ENCODE measurements around the gene MAP3K4.
"Not testable (repeated sequence)": the region's sequence is repeated elsewhere in the genome, so short reads cannot be mapped to it uniquely, and the experiment has no call there.

MAP3K4 gene

DNA sequence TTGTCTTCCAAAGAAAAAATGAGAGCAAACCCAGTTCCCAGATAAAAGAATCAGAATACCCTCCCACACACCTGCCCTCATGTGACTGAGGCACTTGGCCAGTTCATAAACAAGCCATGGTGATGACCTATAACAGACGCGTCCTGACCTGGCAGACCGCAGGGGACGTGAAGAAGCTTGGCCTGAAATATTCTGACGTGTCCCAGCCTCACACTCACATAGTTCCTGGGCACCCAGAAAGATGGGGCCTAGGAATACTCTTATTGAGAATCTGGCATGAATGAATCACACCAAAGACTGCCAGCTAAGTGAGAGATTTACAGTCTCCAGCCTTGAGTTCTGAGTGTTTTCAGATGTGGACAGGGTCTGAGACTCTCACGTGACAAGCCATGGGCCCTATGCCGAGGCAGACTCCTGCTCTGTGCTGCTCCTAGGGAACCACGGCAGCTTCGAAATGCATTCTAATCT, 17.2 kb upstream of the MAP3K4 start:
- no peaks in the 10 kb centered on the region for H3K4me1 ChIP-seq (ENCODE audit: control insufficient read depth, insufficient read depth, low read length)
- no peaks in the 10 kb centered on the region for H3K36me3 ChIP-seq (ENCODE audit: control insufficient read depth, insufficient read depth, low read length)
- no peaks in the 10 kb centered on the region for H3K9me3 ChIP-seq (ENCODE audit: control insufficient read depth, low read length)
- H3K9ac ChIP-seq (ENCODE audit: low read length), result no peak overlapping the region
- H3K27me3 ChIP-seq (ENCODE audit: control insufficient read depth, insufficient read depth, low read length), result no peaks in the 10 kb centered on the region
- no peak overlapping the region for H3K4me3 ChIP-seq (ENCODE audit: low read length)

DNA sequence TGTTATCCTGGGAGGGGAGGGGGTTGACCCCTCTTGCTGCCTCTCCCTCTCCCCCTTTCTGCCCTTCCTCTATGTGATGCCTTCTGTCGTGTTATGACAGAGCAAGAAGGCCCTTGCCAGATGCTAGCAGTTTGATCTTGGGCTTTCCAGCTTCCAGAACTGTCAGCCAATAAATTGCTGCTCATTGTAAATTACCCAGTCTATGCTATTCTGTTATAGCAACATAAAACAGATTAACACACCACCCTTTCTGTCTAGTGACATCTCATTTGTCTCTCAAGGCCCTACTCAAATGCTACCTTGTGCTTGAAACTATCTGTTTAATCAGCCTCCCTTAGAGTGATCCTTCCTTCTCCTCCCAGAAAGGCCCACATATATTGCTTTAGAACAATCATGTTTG, 16.4 kb upstream of the MAP3K4 start:
- Histone ChIP-seq H3K4me3 (ENCODE audit: low read length) (no peak overlapping the region), H3K9ac (ENCODE audit: low read length) (no peak overlapping the region), H3K36me3 (ENCODE audit: control insufficient read depth, insufficient read depth, low read length) (no peaks in the 10 kb centered on the region), H3K4me1 (ENCODE audit: control insufficient read depth, insufficient read depth, low read length) (no peaks in the 10 kb centered on the region), H3K27me3 (ENCODE audit: control insufficient read depth, insufficient read depth, low read length) (no peaks in the 10 kb centered on the region), H3K9me3 (ENCODE audit: control insufficient read depth, low read length) (no peaks in the 10 kb centered on the region)

DNA sequence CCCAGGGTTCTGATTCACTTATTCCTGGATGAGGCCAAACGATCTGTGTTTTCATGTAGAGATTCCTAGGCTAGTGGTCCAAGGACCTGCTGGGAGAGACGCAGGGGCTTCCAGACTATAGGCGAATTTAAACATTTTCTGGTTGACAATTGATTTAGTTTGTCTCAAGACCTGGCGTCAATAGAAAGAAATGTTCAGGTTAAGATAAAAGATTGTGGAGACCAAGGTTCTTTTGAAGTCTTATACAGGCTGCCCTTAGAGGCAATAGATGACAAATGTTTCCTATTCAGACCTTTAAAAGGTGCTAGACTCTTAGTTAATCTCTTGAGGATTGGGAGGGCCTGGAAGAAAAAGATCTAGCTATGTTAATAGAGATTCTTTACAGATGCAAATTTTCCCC, 15.6 kb upstream of the MAP3K4 start:
- not testable (repeated sequence) for H3K9me3 ChIP-seq (ENCODE audit: control insufficient read depth, low read length); H3K36me3 ChIP-seq (ENCODE audit: control insufficient read depth, insufficient read depth, low read length); H3K9ac ChIP-seq (ENCODE audit: low read length); H3K27me3 ChIP-seq (ENCODE audit: control insufficient read depth, insufficient read depth, low read length); H3K4me1 ChIP-seq (ENCODE audit: control insufficient read depth, insufficient read depth, low read length); H3K4me3 ChIP-seq (ENCODE audit: low read length)

DNA sequence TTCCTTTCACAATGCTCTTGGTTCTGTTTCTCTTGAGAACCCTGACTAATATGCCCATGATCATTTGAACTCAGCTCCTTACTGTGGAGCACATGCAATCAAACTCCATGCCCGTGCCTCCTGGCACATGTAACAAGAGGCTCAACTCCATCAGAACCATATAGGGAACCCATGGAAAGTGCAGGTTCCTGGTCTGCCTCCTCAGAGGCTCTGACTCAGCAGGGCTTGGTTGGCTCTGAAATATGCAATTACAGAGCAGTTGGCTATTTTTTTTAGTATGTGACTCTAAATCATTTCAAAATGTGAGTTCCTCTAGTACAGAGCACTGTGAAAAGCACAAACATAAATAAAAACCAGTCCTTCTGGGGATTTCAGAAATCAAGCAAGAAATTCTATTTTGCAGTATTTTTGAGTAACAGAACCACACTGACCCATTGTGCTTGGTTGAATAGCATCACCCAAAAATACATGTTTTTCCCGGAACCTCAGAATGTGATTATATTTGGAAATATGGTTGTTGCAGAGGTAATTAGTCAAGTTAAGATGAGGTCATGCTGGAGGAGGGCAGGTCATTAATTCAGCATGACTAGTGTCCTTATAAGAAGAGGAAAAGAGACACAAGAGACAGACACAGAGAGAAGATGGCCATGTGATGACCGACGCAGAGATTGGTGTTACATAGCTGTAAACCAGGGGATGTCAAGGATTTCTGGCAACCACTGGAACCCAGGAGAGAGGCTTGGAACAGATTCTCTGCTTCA, 13.2 kb upstream of the MAP3K4 start:
- Histone ChIP-seq H3K4me3 (ENCODE audit: low read length) (no peak overlapping the region), H3K4me1 (ENCODE audit: control insufficient read depth, insufficient read depth, low read length) (no peaks in the 10 kb centered on the region), H3K27me3 (ENCODE audit: control insufficient read depth, insufficient read depth, low read length) (no peaks in the 10 kb centered on the region), H3K9me3 (ENCODE audit: control insufficient read depth, low read length) (peaks cover under 1% of the 10 kb centered on the region), H3K36me3 (ENCODE audit: control insufficient read depth, insufficient read depth, low read length) (no peaks in the 10 kb centered on the region), H3K9ac (ENCODE audit: low read length) (no peak overlapping the region)

DNA sequence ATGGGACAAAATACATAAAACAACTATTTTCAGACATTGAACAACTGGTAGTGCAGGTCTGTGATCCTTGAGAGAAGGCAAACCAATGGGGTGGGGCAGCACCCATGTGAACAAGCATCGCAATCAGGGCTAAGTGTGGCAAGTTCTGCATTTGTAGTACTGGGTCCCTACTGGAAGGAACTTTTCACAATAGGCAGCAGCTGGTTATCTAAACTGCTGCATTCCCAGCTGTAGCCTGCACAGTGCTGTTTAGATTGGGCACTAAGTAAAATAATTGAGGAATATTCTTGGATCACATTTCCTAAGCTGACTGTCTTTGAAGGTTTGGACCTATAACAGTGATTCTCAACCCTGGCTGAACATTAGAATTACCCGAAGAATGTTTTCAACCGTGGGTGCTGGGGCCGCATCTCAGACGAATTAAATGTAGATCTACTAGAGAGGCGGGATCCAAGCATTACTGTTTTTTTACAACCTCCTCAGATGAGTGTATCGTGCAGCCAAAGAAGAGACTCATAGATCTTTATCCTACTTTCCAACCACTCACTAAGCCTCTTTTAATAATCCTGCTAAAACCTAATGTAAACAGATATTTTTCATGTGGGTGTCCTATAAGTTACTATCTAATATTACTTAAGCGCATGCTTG, 12.4 kb upstream of the MAP3K4 start:
- Histone ChIP-seq H3K4me3 (ENCODE audit: low read length) (no peak overlapping the region), H3K36me3 (ENCODE audit: control insufficient read depth, insufficient read depth, low read length) (no peaks in the 10 kb centered on the region), H3K27me3 (ENCODE audit: control insufficient read depth, insufficient read depth, low read length) (no peaks in the 10 kb centered on the region), H3K9me3 (ENCODE audit: control insufficient read depth, low read length) (peaks cover 6% of the 10 kb centered on the region), H3K4me1 (ENCODE audit: control insufficient read depth, insufficient read depth, low read length) (no peaks in the 10 kb centered on the region), H3K9ac (ENCODE audit: low read length) (no peak overlapping the region)

DNA sequence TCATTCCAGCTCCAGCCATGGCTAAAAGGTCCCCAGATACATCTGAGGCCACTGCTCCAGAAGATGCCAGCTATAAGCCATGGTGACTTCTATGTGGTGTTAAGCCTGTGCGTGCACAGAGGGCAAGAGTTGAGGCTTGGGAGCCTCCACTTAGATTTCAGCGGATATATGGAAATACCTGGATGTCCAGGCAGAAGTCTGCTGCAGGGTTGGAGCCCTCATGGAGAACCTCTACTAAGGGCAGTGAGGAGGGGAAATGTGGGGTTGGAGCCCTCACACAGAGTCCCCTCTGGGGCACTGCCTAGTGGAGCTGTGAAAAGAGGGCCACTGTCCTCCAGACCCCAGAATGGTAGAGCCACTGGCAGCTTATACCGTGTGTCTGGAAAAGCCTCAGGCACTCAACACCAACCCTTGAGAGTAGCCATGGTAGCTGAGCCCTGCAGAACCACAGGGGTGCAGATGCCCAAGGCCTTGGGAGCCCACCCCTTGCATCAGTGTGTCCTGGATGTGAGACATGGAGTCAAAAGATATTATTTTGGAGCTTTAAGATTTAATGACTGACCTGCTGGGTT, 8.1 kb upstream of the MAP3K4 start:
- H3K4me1 ChIP-seq (ENCODE audit: control insufficient read depth, insufficient read depth, low read length); H3K9me3 ChIP-seq (ENCODE audit: control insufficient read depth, low read length); H3K4me3 ChIP-seq (ENCODE audit: low read length); H3K9ac ChIP-seq (ENCODE audit: low read length); H3K36me3 ChIP-seq (ENCODE audit: control insufficient read depth, insufficient read depth, low read length); H3K27me3 ChIP-seq (ENCODE audit: control insufficient read depth, insufficient read depth, low read length): not testable (repeated sequence)

DNA sequence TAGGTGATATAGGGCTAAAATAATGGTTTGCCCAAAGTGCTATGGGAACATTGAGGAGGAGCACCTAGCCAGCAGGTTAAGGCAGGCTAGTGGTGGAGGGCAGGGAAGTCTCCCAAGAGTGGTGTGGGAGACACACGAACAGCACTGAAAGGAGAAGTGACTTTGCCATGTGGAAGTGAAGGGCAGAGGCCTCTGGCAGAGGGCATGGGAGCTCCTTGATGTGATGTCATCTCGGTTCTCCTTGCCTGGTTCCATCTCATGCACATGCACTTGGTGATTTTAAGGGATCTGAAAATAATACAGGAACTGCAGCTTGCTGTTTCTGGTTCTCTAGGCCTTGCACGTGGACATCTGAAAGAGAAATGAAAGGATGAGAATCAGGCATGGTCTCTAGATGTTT, 4.7 kb upstream of the MAP3K4 start:
- peaks cover 6% of the 10 kb centered on the region for H3K9me3 ChIP-seq (ENCODE audit: control insufficient read depth, low read length)
- no peaks in the 10 kb centered on the region for H3K36me3 ChIP-seq (ENCODE audit: control insufficient read depth, insufficient read depth, low read length)
- H3K4me1 ChIP-seq (ENCODE audit: control insufficient read depth, insufficient read depth, low read length), result no peaks in the 10 kb centered on the region
- no peak overlapping the region for H3K4me3 ChIP-seq (ENCODE audit: low read length)
- H3K9ac ChIP-seq (ENCODE audit: low read length), result no peak overlapping the region
- no peaks in the 10 kb centered on the region for H3K27me3 ChIP-seq (ENCODE audit: control insufficient read depth, insufficient read depth, low read length)

DNA sequence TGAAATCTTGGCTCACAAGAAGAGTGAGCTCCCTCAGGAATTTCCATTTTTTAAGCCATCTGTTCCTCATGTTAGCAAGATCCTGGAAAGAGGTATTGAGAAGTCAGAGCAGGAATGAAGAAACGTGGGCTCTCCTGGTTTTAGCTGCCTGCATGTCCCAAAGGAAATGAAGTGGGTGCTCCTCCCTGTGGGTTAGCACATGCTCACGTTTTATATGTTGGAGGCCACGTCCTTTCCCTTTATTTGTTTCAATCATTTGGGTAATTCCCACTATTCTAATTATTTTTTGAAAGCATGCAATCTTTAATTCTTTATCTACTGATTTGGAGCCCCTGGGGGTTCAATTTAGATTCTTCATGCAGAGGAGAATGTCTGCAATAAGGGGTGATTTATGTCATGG, 4.3 kb upstream of the MAP3K4 start:
- H3K4me3 ChIP-seq (ENCODE audit: low read length), result no peak overlapping the region
- H3K4me1 ChIP-seq (ENCODE audit: control insufficient read depth, insufficient read depth, low read length), result no peaks in the 10 kb centered on the region
- H3K9me3 ChIP-seq (ENCODE audit: control insufficient read depth, low read length), result peaks cover 6% of the 10 kb centered on the region
- H3K9ac ChIP-seq (ENCODE audit: low read length), result no peak overlapping the region
- no peaks in the 10 kb centered on the region for H3K36me3 ChIP-seq (ENCODE audit: control insufficient read depth, insufficient read depth, low read length)
- no peaks in the 10 kb centered on the region for H3K27me3 ChIP-seq (ENCODE audit: control insufficient read depth, insufficient read depth, low read length)

DNA sequence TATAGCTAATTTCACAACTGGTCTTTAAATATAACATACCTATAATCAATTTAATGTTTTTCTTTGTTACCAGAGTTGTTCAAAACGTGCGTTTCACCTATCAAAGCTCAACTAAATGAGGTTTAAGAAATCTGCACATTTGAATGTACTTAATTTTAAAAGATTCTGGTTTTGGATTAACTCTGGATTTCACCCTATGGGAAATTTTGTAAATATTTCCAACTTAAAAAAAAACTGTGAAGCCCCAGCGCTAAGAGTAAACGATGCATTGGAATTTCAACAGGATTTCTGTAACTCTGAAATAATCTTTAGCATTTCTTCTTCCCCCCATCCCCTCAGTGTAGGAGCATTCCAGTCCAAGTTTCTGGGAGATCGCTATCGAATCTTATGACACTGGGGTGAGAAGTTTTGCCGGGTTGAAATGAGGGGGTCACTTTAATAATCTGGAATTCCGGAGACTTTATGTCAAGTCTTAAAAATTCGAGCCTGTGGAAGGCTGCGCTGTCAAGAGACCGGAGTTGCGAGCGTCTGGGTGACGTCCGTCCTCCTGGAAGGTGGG, 643 bp upstream of the MAP3K4 start:
- H3K9me3 ChIP-seq (ENCODE audit: control insufficient read depth, low read length), result no peaks in the 10 kb centered on the region
- no peaks in the 10 kb centered on the region for H3K27me3 ChIP-seq (ENCODE audit: control insufficient read depth, insufficient read depth, low read length)
- no peaks in the 10 kb centered on the region for H3K36me3 ChIP-seq (ENCODE audit: control insufficient read depth, insufficient read depth, low read length)
- no peaks in the 10 kb centered on the region for H3K4me1 ChIP-seq (ENCODE audit: control insufficient read depth, insufficient read depth, low read length)
- H3K9ac ChIP-seq (ENCODE audit: low read length), result peak overlapping the region; percentile 85
- H3K4me3 ChIP-seq (ENCODE audit: low read length), result peak overlapping the region; percentile 61

DNA sequence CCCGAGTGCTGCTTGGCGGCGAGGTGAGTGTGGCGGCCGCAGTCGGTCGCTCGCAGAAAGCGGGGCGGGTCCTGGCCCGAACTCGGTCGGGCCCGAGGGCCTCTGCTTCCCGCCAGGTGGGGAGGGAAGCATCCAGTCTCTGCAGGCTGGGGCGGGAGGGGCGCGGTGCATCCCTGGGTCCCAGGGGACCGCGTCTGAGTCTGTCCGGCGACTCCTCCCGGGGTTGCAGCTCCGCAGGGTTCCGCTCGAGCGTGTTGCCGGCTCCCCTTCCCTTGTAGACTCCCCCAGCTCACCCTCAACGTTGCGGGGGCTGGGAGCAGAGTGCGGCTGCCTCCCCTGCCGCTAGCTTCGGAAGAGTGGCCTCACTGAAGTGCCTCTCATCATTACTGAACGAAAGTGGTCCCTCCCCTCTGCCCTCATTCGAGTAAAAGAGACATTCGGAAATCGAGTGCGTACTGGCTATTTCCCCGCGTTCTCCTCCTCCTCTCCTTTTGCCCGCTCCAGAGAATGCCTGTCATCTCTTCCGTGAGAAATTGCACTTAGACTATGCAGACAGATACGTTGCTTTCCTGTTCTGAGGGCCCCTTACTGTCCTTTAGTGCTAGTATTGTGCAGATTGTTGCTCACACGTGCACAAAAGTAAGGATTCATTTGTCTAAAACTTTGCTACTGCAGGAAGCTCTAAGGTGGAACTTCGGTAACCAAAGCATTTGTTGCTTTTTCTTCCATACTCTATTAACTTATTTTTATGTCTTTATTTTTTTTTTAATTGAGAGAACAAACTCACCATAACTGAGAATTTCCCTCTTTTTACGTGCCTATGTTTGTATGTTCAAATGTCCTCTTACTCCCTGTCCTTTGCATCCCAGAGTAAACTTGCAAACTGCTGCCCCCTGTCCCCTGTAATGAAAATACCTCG, 751 bp downstream of the MAP3K4 start:
- peak overlapping the region; percentile 44 for H3K4me3 ChIP-seq (ENCODE audit: low read length)

DNA sequence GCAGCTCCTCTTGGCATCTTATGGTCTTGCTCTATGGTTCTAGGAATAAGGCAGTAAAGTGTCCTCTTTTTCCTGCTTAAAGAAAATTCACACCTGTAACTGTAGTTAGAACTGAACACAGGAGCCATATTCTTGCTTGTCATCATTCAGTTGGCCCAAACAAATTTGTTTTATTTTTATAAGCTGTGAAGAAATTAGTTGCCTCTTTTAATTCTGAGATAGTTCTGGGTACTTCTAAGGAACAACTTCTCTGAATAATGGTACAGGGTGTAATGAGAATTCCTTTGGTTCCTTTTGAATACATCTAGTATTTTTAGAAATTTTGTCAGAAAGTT, 1.4 kb downstream of the MAP3K4 start:
- Histone ChIP-seq H3K9me3 (ENCODE audit: control insufficient read depth, low read length) (no peaks in the 10 kb centered on the region), H3K27me3 (ENCODE audit: control insufficient read depth, insufficient read depth, low read length) (no peaks in the 10 kb centered on the region), H3K36me3 (ENCODE audit: control insufficient read depth, insufficient read depth, low read length) (no peaks in the 10 kb centered on the region), H3K4me3 (ENCODE audit: low read length) (no peak overlapping the region), H3K9ac (ENCODE audit: low read length) (no peak overlapping the region), H3K4me1 (ENCODE audit: control insufficient read depth, insufficient read depth, low read length) (no peaks in the 10 kb centered on the region)

More for the DNA sequence above, 751 bp downstream of the MAP3K4 start:
- Histone ChIP-seq H3K4me1 (ENCODE audit: control insufficient read depth, insufficient read depth, low read length) (no peaks in the 10 kb centered on the region), H3K9me3 (ENCODE audit: control insufficient read depth, low read length) (no peaks in the 10 kb centered on the region), H3K27me3 (ENCODE audit: control insufficient read depth, insufficient read depth, low read length) (no peaks in the 10 kb centered on the region), H3K36me3 (ENCODE audit: control insufficient read depth, insufficient read depth, low read length) (no peaks in the 10 kb centered on the region), H3K9ac (ENCODE audit: low read length) (peak overlapping the region; percentile 85)
